SK-N-SH treated with all-trans-retinoic acid at 6 μM for 48 hours (cell line): ENCODE measurements around the gene TMEM231.

Source experiments
- CREB5 ChIP-seq: fragments of 250-450 bp; sonication (Bioruptor Pico); IDR thresholded peaks from 2 replicates; pipeline ENCODE4 v1.5.1; 2020; ENCODE audit warnings: low read depth, mild to moderate bottlenecking, moderate library complexity
- GLIS3 ChIP-seq: fragments of 250-450 bp; sonication (Bioruptor Pico); IDR thresholded peaks from 2 replicates; pipeline ENCODE4 v1.5.0; 2020; ENCODE audit warnings: mild to moderate bottlenecking, moderate library complexity
- PATZ1 ChIP-seq: fragments of 250-450 bp; sonication (Bioruptor Pico); IDR thresholded peaks from 2 replicates; pipeline ENCODE4 v1.8.0; 2020; ENCODE audit warnings: mild to moderate bottlenecking, moderate library complexity, borderline replicate concordance
- PPARA ChIP-seq: fragments of 250-450 bp; sonication (Bioruptor Pico); IDR thresholded peaks from 2 replicates; pipeline ENCODE4 v1.5.0; 2020; ENCODE audit warnings: mild to moderate bottlenecking, borderline replicate concordance
- RARB ChIP-seq: fragments of 250-450 bp; sonication (Bioruptor Pico); IDR thresholded peaks from 2 replicates; pipeline ENCODE4 v1.8.0; 2021; ENCODE audit warnings: mild to moderate bottlenecking, moderate library complexity
- TCF4 ChIP-seq: fragments of 250-450 bp; sonication (Bioruptor Pico); IDR thresholded peaks from 2 replicates; pipeline ENCODE4 v1.8.0; 2021; ENCODE audit warnings: mild to moderate bottlenecking, moderate library complexity, borderline replicate concordance

- TF ChIP-seq PATZ1 (CRISPR knock-in tag) (no peak), CREB5 (CRISPR knock-in tag) (no peak), TCF4 (no peak), GLIS3 (CRISPR knock-in tag) (no peak), RARB (CRISPR knock-in tag) (no peak), PPARA (CRISPR knock-in tag) (no peak)
Measured at GRCh38 chr16:75527825-75528299, 28.2 kb downstream of the TMEM231 start.
